ENCODE measurements around the gene PPP6R1. TPM values are rescaled to one million over a fixed set of nuclear protein-coding genes. Genes with fewer than 3 reads are reported as not detected.

The PPP6R1 gene
- total and polyA plus RNA-seq, 2 of the 13 experiments (the other 11 are each of a cell fraction or from before 2014, with no cell fraction given): 25.8 to 54.0 TPM

GRCh38 chr19:55212447-55212846 lies 46.4 kb downstream of the PPP6R1 start (continued):
- TF ChIP-seq SAP130 (CRISPR knock-in tag; IDR thresholded peaks at IDR 0.05; ENCODE audit: low read depth) (peak; percentile 52), PRDM15 (CRISPR knock-in tag; IDR thresholded peaks at IDR 0.05) (peak; percentile 79; the same call in 1 of the 2 replicates), ELF3 (CRISPR knock-in tag; IDR thresholded peaks at IDR 0.05) (peak; percentile 23; the same call in 1 of the 2 replicates), ZNF564 (CRISPR knock-in tag; IDR thresholded peaks at IDR 0.05) (no peak), ZNF234 (CRISPR knock-in tag; conservative IDR thresholded peaks at IDR 0.05) (no peak), POLR2G (IDR thresholded peaks at IDR 0.05; ENCODE audit: low read depth, low read length) (no peak), LCORL (IDR thresholded peaks at IDR 0.05) (no peak), LCORL (CRISPR knock-in tag; IDR thresholded peaks at IDR 0.05) (0 out of 2 replicates have a peak, but pooled peaks have one; percentile 28), ZMYM2 (CRISPR knock-in tag; IDR thresholded peaks at IDR 0.05) (0 out of 2 replicates have a peak, but pooled peaks have one; percentile 22), ZNF274 (CRISPR knock-in tag; IDR thresholded peaks at IDR 0.05) (no peak), MIER3 (CRISPR knock-in tag; IDR thresholded peaks at IDR 0.05; ENCODE audit: borderline replicate concordance) (no peak), THRA (CRISPR knock-in tag; IDR thresholded peaks at IDR 0.05; ENCODE audit: borderline replicate concordance) (0 out of 2 replicates have a peak, but pooled peaks have one; percentile 18), XRCC5 (optimal IDR thresholded peaks at IDR 0.05; ENCODE audit: low read length) (no peak), IRF1 (CRISPR knock-in tag; IDR thresholded peaks at IDR 0.05; ENCODE audit: low read depth) (no peak), MTA3 (CRISPR knock-in tag; IDR thresholded peaks at IDR 0.05) (no peak), ZNF672 (CRISPR knock-in tag; IDR thresholded peaks at IDR 0.05) (no peak)
- TF ChIP-seq, protein P1, sequence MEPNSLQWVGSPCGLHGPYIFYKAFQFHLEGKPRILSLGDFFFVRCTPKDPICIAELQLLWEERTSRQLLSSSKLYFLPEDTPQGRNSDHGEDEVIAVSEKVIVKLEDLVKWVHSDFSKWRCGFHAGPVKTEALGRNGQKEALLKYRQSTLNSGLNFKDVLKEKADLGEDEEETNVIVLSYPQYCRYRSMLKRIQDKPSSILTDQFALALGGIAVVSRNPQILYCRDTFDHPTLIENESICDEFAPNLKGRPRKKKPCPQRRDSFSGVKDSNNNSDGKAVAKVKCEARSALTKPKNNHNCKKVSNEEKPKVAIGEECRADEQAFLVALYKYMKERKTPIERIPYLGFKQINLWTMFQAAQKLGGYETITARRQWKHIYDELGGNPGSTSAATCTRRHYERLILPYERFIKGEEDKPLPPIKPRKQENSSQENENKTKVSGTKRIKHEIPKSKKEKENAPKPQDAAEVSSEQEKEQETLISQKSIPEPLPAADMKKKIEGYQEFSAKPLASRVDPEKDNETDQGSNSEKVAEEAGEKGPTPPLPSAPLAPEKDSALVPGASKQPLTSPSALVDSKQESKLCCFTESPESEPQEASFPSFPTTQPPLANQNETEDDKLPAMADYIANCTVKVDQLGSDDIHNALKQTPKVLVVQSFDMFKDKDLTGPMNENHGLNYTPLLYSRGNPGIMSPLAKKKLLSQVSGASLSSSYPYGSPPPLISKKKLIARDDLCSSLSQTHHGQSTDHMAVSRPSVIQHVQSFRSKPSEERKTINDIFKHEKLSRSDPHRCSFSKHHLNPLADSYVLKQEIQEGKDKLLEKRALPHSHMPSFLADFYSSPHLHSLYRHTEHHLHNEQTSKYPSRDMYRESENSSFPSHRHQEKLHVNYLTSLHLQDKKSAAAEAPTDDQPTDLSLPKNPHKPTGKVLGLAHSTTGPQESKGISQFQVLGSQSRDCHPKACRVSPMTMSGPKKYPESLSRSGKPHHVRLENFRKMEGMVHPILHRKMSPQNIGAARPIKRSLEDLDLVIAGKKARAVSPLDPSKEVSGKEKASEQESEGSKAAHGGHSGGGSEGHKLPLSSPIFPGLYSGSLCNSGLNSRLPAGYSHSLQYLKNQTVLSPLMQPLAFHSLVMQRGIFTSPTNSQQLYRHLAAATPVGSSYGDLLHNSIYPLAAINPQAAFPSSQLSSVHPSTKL (CRISPR knock-in tag; IDR thresholded peaks at IDR 0.05): no peak
- TF ChIP-seq, protein P2, sequence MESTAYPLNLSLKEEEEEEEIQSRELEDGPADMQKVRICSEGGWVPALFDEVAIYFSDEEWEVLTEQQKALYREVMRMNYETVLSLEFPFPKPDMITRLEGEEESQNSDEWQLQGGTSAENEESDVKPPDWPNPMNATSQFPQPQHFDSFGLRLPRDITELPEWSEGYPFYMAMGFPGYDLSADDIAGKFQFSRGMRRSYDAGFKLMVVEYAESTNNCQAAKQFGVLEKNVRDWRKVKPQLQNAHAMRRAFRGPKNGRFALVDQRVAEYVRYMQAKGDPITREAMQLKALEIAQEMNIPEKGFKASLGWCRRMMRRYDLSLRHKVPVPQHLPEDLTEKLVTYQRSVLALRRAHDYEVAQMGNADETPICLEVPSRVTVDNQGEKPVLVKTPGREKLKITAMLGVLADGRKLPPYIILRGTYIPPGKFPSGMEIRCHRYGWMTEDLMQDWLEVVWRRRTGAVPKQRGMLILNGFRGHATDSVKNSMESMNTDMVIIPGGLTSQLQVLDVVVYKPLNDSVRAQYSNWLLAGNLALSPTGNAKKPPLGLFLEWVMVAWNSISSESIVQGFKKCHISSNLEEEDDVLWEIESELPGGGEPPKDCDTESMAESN (CRISPR knock-in tag; conservative IDR thresholded peaks at IDR 0.05): 0 out of 2 replicates have a peak, but pooled peaks have one; percentile 29
- TF ChIP-seq, protein P3, sequence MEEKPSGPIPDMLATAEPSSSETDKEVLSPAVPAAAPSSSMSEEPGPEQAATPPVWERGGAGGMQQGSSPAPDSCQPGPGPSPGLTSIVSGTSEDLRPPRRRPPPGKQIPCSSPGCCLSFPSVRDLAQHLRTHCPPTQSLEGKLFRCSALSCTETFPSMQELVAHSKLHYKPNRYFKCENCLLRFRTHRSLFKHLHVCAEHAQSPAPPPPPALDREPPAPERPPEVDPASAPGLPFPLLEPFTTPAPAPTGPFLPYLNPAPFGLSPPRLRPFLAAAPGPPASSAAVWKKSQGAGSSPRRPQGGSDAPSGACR (CRISPR knock-in tag; IDR thresholded peaks at IDR 0.05): no peak
